ENCODE measurements around the gene TEAD4.

TEAD4 gene

DNA sequence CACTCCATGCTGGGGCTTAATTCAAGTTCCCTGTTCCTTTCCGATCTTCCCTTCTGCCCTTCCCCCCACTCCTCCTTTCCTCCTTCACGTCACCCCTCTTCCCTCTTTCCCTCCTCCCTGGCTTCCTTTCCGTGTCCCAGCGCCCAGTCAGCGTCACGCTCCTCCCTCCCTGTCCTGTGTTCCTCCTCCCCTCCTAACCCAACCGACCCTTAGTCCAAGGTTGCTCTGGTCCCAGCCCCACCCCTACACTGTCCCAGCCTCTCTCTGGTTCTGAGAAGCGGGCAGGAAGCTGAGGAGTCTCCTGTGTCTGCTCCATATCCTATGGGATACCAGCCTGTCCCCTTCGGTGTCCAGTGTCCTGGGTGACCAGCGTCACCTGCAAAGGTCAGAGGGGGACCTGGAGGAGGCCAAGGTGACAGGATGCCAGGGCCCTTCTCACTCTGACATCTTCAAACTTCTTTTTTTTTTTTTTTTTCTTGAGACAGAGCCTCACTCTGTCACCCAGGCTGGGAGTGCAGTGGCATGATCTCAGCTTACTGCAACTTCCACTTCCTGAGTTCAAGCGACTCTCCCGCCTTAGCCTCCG, 61.7 kb downstream of the TEAD4 start:
- intact Hi-C loops (cut with DNase I) = no loop called here
- no peak for DNase-seq

DNA sequence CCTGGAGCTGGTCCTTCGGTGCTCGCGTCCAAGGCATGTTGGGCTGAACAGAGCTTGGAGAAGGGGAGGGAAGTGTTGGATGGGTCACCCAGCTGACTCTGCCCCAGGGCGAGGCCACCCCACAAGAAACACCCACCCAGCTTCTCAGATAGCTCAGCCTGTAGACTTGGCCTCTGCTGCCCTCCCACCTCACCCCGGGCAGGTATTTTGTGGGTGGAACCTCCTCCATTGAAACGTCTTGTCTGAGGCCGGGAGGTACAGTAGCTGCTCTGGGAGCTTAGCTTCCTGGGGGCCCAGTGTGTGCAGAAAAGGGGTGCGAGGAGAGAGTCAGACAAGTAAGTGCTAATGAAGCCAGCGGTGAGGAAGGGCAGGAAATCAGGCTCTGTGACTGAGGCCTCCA, 63.2 kb downstream of the TEAD4 start:
- no peak for DNase-seq
- intact Hi-C loops (cut with DNase I) = no loop called here

DNA sequence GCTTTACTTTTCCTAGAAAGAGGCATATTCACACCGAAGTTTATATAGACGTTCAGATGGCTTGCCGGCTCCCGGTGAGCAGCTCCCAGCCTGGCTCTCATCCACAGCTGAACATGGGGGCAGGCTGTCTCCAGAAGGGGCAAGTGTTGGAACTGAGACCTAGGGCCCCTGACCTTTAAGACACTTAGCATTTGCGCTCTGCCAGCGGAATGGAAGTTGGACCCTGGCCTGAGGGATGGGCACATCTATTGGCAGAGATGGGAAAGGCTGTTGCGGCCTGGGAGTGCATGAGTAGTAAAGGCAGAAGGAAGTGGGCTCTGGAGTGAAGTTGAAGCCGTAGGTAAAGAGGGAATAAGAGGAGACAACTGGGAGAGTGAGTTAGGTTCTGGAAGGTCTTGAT, 63.8 kb downstream of the TEAD4 start:
- DNase-seq = no peak

DNA sequence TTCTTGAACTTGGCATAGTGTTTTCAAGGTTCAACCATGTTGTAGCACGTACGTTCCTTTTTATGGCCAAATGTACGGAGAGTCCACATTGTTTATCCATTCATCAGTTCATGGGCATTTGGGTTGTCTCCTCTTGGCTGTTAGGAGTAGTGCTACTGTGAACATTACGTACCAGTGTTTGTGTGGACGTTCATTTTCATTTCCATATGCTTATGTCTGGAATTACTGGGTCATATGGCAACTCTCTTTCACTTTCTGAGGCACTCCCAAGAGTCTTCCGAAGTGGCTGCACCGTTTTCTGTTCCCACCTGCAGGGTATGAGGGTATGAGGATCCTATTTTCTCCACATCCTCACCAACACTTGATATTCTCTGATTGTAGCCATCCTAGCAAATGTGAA, 68.9 kb downstream of the TEAD4 start:
- no peak for DNase-seq
- intact Hi-C loops (cut with DNase I) = no loop called here

More for the DNA sequence above, 63.8 kb downstream of the TEAD4 start:
- intact Hi-C loops (cut with DNase I) = no loop called here

DNA sequence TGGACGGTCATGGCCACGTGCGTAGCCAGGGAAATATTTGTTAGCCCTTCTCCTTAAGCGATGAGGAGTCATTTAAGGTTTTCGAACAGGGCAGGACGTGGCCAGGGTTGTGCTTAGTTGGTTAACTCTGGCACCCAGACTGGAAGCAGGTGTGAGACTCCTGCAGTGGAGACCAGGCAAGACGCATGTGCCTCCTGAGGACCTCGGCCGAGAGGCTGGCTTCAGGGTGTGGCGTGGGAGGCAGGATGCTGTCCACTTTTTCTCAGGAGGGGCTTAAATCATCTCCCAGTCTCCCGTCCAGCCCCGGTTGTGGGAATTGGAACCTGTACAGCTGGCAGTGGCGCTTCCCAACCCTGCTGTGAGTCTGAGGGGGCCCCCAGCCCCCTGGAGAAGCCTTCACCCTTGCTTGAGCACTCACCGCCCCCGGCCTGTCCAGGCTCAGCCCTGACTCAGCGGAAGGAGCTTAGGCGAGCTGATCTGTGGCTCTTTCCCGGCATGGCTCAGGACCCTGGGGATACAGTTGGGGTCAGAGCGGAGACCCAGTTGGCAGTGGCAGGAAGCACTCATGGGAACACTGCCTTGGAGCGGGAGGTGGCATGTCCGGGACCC, 71.7 kb downstream of the TEAD4 start:
- peak in 1 of 10 donors; percentile 66 for DNase-seq
- intact Hi-C loops (cut with DNase I) = no loop called here

DNA sequence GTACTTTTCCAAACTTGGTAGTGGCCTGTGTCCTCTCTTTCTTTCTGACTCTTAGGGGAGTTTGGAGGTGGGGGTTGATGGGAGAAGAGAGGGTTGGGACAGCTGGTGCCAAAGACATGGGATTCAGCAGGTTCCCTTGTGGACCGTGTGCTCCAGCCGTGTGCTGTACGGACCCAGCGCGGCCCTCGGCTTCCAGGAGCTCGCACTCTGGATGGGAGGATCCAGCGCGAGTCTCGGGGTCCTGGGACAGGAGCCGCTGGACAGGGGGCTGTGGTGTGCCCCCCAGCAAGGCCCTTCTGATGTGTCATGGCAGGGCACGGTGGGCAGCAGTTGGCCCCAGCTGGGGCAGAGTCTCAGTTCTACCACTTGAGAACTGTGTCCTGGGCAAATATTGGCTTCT, 73.0 kb downstream of the TEAD4 start:
- intact Hi-C loops (cut with DNase I) = no loop called here
- DNase-seq = no peak

DNA sequence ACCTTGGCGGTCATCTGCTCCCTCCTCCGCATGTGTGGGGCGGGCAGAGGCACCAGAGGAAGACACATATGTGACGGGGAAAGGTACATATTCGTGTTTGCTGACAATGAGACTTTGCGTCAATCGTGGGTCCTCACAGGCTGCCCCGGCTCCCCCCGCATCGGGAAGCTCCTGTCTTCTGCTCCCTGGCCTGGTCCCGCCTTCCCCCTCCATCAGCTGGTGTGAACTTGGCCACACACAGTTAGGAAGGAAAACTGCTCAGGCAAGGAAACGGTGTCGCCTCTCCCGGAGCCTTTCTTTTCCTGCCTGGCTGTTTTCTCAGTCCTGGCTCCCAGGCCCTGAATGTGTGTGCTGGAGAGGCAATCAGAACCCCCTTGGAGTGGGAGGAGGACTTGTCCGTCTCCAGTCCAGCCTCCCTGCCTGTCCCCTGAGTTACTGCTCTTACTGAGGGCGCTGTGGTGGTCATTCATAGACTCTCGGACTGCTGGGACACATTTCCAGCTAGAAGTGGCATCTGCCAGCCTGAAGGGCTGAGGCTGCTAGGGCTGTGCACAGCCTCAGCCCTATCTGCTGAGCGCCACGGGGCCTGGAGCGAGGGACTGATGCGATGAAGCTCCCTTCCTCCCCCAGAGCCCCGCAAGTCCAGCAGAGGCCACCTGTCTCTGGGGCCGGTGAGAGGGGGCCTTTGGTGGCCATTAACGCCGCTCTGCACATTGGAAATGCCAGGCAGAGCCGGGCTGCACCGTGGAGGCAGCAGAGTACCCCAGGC, 73.8 kb downstream of the TEAD4 start:
- DNase-seq = peak in 1 of 10 donors; percentile 82
- intact Hi-C loops (cut with DNase I) = no loop called here

DNA sequence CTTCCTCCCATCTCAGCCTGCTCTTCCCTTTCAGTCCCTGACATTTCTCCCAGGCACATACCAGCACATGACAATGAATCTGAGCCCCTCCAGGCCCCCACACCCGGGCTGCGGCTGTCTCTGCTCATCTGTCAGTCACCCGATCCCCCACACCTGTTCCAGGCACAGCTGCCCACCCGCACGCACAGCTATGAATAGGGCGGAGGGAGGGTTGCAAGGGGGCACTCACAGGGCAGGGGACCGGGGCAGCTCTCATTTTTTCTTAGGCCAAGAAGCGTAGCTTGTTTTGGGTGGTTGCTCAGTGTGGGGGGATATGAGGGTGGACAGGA, 74.3 kb downstream of the TEAD4 start:
- intact Hi-C loops (cut with DNase I) = no loop called here
- peak in 1 of 10 donors; percentile 63 for DNase-seq

DNA sequence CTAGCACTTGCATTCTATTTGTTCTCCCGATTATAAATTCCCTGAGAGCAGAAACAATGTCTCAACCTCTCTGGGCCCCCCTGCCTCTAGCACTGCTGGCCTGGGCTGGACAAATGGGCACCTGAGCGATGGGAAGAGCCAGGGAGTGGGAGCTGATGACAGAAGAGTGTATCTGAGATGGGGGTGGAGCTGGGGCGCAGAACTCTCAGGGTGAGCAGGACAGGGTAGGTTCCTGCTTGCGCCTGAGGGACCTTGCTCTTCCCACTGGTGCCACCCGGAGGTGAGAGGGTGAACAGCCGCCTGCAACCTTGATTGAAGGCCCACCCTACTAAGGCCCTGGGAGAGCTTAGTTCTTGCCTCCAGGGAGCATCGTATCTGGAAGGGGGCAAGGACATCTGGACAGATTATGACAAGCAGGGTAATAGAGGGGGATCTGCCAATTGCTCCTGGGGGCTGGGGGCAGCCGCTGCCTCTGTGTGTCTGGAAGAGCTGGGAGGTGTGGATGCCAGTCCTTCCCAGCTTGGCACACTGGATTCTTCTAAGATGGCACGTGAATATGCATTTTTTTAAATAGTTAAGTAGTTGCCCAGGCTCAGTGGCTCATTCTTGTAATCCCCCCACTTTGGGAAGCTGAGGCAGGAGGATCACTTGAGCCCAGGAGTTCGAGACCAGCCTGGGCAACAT, 75.0 kb downstream of the TEAD4 start:
- intact Hi-C loops (cut with DNase I) = no loop called here
- DNase-seq = peak; percentile 39 to 97 (median 74)

DNA sequence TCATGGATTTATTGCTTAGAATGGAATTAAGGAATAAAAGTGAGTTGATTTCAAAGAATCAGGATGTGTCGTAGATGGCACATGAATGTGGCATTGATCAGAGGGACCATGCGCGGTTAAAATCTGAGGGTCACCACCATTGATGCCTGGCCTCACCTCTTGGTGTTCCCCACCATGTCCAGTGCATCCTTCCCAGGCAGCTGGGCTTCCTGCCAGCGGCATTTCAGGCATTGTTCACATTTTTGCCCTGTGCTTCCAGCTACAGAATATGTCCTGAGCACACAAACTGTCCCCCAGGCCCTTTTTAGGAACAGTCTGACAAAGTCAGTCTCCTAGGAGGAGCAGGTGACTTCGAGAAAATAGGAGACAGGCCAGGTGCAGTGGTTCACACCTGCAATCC, 76.0 kb downstream of the TEAD4 start:
- peak in 2 of 10 donors; percentile 22 to 51 for DNase-seq
- intact Hi-C loops (cut with DNase I) = loop anchor here (5.0 kb wide), 2 partner anchors 143 to 188 kb away; partner anchors contain the start of gene TULP3

DNA sequence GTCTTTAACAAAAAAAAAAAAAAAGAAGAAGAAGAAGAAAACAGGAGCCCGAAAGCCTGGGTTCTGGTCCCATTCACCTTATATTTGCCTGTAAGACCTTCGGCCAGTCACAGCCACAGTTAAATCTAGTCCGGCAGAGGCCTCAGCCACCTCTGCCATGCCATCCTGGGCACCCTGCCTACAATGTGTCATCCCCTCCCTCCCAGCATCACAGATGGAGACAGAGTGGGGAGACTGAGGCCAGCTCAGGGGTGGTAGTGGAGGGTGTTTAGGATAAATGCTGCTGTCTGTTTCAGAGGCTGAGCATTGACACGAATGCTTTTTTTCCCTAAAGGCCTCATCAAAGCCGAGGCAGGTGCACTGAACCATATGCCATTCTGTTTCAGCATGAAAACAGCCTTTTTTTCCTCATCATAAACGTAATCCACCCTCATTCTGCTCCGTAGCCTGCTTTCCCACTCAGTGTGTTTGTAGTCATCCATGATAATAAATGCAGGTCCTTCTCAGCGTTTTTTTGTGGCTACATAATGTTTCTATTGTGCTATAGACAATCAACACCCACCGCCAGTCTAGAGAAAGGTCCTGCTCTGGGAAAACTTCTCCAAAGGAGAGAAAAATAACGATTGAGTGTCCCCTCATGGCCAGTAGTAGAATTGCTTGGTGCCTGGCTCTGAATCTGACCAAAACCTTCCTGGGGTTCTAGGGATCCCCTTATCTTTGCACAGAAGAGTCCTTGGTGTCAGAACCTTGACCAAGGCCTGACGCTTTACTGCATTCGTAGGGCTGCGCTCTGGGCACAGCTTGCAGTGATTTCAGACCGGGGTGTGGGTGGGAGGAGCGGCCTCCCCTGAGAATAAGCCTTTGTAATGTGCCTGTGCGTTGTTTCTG, 76.9 kb downstream of the TEAD4 start:
- intact Hi-C loops (cut with DNase I) = loop anchor here (5.0 kb wide), 2 partner anchors 144 to 189 kb away; partner anchors contain the start of gene TULP3
- DNase-seq = peak in 7 of 10 donors; percentile 21 to 92 (median 51)

DNA sequence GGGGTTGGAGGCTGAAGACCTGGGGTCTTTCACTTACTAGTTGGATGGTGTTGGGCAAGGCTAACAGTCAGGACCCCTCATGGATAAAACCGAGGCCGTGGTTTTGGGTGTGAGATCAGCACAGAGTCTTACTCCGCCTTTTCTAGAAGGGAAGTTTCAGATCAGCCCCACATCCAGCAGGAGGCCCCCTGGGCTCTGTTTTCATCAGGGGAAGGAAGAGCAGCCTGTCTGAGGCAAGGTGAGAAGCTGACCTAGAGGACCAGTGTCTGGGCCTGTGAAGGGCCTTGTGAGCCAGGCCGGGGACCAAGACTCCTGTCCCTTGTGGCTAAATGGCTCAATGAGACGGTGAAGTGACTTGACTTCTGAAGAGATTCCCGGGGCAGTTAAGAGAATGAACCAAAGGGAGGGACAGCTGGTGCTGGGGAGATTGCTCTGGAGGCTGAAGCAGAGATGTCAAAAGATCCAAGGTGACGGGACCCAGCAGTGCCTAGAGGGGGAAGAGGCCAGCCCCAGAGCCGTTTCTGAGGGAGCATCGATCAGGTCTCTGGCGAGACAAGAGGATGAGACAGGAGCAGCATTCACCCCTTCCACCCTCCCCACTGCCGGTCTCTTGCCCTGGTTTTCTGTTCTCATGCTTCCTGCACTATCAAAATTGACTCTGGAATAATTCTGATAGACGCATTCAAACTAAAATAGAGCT, 77.9 kb downstream of the TEAD4 start:
- intact Hi-C loops (cut with DNase I) = loop anchor here (5.0 kb wide), 2 partner anchors 145 to 190 kb away; partner anchors contain the start of gene TULP3
- DNase-seq = peak in 2 of 10 donors; percentile 70 to 72

DNA sequence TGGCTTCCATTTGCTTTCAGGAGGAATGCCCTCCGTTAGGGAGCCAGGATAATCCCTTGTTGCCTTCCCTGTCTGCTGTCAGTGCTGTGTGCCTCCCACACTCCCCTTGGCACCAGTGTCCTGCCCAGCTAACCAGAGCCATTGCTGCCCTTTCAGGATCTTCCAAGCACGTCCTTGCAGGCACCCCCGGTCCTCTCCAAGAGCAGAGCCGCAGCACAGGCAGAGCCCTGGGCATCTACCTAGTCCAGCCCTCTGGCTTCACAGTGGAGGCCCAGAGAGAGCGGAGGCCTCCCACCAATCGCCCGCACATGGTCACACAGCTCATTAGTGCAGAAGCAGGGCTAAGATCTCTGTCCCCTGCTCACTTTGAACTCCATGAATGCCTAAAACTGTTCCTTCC, 79.0 kb downstream of the TEAD4 start:
- intact Hi-C loops (cut with DNase I) = loop anchor here (5.0 kb wide), 2 partner anchors 146 to 191 kb away; partner anchors contain the start of gene TULP3
- DNase-seq = peak in 1 of 10 donors; percentile 80

DNA sequence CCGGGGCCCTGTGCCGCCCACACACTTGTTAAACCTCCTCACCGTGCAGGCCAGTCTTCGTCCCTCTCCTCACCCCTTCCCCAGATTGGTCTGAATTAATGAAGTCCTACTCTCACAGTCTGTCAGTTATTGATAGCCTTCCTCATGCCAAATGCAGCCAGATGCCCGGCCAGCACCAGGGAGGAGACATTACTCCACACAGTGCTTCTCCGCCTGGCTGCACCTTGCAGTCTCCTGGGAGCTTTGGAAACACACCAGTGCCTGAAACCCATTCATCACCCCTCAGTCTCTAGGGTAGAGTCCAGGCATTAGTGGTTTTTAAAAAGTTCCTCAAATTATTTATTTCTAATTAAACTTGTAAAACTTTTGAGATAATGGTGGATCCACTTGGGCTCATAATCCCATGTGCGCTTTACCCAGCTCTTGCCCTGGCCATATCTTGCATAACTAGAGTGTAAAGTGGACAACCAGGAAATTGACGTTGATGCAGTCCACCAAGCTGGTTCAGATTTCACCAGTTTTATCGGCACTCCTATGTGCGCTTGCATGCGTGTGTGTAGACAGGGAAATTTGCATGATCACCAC, 79.8 kb downstream of the TEAD4 start:
- peak in 3 of 10 donors; percentile 43 to 55 (median 48) for DNase-seq
- intact Hi-C loops (cut with DNase I) = loop anchor here (5.0 kb wide), 2 partner anchors 147 to 192 kb away; partner anchors contain the start of gene TULP3

DNA sequence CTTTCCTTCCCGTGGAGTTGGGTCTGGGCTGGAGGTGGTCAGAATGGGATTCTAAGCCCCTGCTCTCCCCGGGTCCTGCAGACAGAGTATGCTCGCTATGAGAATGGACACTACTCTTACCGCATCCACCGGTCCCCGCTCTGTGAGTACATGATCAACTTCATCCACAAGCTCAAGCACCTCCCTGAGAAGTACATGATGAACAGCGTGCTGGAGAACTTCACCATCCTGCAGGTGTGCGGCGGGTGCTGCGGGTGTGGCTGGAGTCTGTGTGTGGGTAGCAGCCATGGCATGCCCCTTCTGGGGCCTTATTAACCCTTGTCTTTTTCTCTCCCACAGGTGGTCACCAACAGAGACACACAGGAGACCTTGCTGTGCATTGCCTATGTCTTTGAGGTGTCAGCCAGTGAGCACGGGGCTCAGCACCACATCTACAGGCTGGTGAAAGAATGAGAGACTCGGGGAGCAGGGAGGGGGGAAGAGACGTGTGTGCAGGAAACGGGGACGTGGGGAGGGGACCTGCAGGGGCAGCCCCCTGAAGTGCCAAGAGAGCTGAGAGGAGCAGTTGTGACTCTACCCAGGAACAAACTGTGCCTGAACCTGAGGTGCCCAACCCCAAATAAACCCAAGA, 80.9 kb downstream of the TEAD4 start:
- intact Hi-C loops (cut with DNase I) = no loop called here
- peak in 2 of 10 donors; percentile 20 to 49 for DNase-seq

DNA sequence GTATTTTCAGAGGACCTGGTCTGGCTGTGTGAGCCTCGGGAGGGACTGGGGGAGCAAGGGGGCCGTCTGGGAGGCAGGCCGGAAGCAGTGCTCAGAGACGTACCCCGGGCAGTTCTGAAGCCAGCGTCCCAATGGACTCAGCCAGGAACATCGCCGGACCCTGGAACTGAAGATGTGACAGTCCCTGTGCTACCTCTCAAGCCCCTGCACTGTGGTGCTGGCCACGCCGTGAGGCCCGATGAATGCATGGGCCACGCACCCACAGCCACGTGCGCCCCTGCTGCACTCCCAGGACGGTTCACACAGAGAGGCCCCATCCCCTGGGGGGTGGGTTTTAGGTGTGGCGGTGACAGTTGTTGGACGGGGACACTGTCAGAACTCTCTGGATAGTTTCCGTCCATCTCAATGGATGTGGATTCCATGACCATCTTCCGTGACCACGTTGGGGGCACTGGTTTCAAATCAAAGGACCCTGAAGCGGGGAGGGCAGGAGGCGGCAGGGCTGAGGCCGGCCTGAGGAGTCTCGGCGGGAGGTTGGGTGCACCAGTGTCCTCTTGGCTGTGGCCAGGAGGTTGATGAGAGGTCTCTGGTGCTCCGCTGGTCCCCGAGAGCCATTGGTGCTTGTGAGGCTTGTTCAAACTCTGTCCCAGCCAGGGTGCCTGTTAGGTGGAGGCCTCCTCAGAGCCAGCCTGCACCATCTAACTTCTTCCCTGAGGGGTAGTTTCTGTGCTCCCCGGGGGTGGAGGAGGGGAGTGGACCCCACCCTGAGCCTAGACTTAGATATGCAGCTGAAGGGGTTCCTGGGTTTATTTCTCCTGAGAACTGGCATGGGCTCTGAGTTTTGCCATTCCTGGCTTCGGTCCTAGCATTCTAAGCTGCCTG, 81.7 kb downstream of the TEAD4 start:
- peak in 2 of 10 donors; percentile 50 to 69 for DNase-seq
- intact Hi-C loops (cut with DNase I) = no loop called here

DNA sequence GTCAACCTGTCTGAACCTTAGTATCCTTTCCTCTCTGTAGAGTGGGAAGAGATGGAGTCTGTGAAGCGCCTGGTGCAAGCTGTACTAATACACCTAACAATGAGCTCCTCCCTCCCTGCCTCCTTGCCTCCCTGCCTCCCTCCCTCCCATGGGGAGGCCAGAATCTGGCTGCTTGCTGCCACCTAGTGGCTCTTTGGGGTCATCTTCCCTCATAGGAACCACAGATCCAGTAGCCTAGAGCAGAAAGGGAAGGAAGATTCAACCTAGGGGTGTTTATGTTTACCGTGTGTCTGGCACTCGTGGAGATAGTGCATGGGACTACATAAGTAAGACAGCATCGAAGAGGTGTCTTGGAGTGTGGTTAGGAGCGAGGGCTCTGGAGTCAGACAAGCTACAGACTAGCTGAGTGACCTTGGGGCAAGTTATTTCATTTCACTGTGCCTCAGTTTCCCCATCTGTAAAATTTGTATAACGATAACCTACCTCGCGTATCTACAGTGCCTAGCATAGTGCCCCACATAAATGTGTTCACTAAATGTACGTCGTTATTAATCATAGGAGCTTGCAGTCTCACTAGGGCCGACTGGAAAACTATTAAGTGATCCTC, 82.5 kb downstream of the TEAD4 start:
- intact Hi-C loops (cut with DNase I) = no loop called here
- DNase-seq = peak in 9 of 10 donors; percentile 37 to 96 (median 75)

All from posterior cingulate gyrus (tissue), 11 donors.